GM19397 (cell line): ENCODE results near the gene KIR3DL1.
"Not testable (repeated sequence)": the region's sequence is repeated elsewhere in the genome, so short reads cannot be mapped to it uniquely, and the experiment has no call there.

Source experiments
- ATAC-seq: cut with Tn5 transposase; IDR thresholded peaks from one replicate; pipeline ENCODE4 v1.9.1; 2021; ENCODE audit warnings: mild to moderate bottlenecking, moderate library complexity; ENCODE audit not compliant: unreplicated experiment

Gene KIR3DL1

DNA sequence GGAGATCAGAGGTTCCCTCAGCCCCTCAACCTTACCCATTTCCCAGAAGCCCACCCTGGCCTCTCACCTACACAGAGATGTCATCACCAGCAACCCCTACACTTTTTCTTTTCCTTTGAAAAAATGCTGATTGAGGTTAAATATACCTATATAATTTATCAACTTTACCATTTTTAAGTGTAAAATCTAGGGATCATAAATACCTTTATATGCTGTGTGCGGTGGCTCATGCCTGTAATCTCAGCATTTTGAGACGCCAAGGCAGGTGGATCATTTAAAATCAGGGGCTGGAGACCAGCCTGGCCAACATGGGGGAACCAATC, 9.8 kb upstream of the KIR3DL1 start:
- no peak for ATAC-seq

DNA sequence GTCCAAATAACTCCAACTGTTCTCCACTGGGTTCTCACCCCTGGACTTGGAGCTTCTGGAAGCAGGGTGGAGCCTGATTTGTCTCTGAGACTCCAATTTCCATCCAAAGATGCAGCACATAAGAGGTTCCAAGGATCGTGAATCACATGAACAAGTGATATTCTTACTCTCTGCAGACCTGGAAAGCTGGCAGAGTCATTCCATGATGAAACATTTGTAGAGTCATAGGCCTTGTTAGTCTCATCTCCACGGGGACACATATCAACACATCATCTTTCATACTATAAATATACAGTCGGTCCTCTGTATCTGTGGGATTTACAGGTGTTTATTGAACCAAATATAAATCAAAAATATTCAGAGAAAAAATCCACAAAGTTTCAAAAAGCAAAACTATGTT, 1.7 kb upstream of the KIR3DL1 start:
- not testable (repeated sequence) for ATAC-seq

DNA sequence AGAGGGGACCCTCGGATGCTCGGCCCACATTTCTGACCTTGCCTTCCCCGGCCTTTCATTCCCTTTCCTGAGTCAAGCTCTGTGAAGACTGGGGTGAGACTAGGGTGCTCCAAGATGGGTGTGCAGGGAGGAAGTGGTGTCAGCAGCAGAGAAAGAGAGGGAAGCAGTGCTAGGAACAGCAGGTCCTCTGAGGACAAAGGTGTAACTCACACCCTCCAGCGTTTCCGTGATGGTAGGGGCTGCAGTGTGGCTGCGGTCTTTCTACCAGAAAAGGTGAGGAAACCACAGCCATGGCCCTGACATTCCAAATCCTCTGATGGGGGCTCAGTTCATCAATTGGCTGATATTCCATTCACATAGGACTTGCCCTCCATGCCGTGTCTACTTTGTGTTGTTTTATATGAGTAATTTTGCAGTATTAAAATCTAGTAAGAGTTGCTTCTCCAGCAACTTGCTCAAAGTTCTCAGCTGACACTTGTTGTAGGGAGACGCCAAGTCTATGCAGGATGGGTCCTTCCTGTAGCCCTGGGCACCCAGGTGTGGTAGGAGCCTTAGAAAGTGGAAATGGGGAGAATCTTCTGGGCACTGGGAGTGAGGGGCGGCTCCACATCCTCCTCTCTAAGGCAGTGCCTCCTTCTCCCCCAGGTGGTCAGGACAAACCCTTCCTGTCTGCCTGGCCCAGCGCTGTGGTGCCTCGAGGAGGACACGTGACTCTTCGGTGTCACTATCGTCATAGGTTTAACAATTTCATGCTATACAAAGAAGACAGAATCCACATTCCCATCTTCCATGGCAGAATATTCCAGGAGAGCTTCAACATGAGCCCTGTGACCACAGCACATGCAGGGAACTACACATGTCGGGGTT, 1.6 kb downstream of the KIR3DL1 start:
- ATAC-seq: no peak

DNA sequence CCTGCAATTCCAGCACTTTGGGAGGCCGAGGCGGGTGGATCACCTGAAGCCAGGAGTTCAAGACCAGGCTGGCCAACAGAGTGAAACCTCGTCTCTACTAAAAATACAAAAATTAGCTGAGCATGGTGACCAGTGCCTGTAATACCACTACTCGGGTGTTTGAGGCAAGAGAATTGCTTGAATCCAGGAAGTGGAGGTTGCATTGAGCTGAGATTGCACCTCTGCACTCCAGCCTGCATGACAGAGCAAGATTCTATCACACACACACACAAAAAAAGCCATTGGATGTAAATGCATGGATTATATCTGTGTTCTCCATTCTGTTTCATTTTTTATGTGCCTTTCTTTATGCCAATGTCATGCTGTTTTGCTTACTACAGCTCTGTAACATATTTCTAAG, 8.1 kb downstream of the KIR3DL1 start:
- not testable (repeated sequence) for ATAC-seq

DNA sequence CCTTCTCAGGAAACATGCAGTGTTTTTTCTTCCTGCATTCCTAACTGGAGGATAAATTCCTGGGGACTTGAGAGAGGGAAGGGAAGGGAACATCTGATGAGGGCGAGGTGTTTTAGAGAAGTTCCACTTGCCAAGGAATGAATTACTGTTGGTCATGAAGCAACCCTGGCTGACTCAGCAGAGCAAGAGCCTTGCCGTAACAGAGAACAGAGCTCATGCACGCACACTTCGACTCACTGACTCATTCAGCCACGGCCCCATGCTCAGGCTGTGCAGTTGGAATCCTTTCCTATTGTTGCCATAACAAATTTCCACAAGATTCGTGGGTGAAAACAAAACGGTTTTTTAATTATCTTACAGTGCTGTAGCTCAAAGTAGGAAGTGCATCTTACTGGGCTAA, 9.1 kb downstream of the KIR3DL1 start:
- not testable (repeated sequence) for ATAC-seq

DNA sequence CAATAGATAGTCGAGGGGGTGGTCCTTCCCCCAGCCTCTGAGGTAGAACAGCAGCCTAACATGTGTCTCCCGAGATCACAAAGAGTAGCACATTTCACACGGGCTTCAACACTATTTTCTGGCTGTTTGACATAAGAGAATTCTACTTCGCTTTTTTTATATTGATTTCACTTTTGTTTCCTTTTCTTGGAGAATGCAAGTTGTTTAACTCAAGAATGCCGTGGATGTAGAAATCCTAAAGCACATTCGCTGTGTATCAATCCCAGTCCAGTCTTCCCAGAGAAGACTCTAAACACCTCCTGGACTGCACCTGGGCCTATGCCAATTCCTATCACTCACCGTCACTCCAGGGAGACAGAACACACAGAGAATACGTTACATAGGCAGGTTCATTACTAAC, 11.8 kb downstream of the KIR3DL1 start:
- ATAC-seq: not testable (repeated sequence)

DNA sequence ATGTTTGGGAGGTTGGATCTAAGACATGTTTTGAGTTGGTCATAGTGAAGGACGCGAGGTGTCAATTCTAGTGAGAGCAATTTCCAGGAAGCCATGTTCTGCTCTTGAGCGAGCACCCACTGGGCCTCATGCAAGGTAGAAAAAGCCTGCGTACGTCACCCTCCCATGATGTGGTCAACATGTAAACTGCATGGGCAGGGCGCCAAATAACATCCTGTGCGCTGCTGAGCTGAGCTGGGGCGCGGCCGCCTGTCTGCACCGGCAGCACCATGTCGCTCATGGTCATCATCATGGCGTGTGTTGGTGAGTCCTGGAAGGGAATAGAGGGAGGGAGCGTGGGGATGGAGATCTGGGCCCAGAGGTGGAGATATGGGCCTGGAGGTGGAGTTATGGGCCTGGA, 16.2 kb downstream of the KIR3DL1 start, which contains the start of gene KIR2DS4:
TSS of gene KIR2DS4 (plus strand) at position 181 of the 400 bp plus-strand sequence.
- not testable (repeated sequence) for ATAC-seq

DNA sequence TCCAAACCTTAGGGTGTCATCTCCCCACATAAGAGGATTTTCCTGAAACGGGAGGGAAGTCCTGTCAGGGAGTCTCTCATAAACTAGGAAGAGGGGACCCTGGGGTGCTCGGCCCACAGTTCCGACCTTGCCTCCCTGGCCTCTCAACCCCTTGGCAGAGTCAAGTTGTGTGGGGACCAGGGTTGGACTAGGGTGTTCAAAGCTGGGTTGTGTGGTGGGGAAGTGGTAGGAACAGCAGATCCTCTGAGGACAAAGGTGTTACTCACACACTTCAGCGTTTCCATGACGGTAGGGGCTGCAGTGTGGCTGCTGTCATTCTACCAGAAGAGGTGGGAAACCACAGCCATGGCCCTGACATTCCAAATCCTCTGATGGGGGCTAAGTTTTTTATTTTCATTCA, 18.9 kb downstream of the KIR3DL1 start:
- ATAC-seq: not testable (repeated sequence)

DNA sequence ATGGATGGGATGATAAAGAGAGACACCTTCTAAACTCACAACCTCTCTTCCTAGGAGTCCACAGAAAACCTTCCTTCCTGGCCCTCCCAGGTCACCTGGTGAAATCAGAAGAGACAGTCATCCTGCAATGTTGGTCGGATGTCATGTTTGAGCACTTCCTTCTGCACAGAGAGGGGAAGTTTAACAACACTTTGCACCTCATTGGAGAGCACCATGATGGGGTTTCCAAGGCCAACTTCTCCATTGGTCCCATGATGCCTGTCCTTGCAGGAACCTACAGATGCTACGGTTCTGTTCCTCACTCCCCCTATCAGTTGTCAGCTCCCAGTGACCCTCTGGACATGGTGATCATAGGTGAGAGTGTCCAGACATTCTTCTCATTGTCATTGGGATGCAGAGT, 21.3 kb downstream of the KIR3DL1 start:
- ATAC-seq: not testable (repeated sequence)

DNA sequence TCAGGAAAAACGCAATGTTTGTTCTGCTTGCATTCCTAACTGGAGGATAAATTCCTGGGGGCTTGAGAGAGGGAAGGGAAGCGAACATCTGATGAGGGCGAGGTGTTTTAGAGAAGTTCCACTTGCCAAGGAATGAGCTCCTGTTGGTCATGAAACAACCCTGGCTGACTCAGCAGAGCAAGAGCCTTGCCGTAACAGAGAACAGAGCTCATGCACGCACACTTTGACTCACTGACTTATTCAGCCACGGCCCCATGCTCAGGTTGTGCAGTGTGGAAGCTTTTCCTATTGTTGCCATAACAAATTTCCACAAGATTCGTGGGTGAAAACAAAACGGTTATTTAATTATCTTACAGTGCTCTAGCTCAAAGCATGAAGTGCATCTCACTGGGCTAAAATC, 26.9 kb downstream of the KIR3DL1 start:
- not testable (repeated sequence) for ATAC-seq

DNA sequence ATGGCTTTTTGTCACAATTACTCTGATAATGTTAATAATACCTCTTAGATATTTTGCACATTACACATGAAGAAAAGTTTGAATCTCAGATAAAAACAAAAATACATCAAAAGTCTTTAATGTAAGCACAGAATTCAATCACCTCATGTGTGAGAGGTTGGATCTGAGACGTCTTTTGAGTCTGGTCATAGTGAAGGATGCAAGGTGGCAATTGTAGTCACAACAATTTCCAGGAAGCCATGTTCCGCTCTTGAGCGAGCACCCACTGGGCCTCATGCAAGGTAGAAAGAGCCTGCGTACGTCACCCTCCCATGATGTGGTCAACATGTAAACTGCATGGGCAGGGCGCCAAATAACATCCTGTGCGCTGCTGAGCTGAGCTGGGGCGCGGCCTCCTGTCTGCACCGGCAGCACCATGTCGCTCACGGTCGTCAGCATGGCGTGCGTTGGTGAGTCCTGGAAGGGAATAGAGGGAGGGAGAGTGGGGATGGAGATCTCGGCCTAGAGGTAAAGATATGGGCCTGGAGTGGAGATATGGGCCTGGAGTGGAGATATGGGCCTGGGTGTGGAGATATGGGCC, 33.9 kb downstream of the KIR3DL1 start, which contains the start of gene KIR3DL2:
TSS of gene KIR3DL2 (plus strand) at position 383 of the 580 bp plus-strand sequence. CDS start at position 416, 33 bp downstream.
- not testable (repeated sequence) for ATAC-seq

DNA sequence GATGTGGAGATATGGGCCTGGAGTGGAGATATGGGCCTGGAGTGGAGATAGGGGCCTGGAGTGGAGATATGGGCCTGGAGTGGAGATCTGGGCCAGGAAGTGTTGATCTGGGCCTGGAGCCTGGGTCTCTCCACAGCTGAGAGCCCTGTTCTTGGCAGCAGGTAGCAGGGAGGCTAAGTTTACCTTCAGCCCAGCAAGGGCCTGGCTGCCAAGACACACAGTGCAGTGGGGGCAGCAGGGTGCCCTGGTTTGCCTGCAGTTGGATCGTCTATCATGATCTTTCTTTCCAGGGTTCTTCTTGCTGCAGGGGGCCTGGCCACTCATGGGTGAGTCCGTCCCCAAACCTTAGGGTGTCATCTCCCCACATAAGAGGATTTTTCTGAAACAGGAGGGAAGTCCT, 34.7 kb downstream of the KIR3DL1 start:
- ATAC-seq: no peak

DNA sequence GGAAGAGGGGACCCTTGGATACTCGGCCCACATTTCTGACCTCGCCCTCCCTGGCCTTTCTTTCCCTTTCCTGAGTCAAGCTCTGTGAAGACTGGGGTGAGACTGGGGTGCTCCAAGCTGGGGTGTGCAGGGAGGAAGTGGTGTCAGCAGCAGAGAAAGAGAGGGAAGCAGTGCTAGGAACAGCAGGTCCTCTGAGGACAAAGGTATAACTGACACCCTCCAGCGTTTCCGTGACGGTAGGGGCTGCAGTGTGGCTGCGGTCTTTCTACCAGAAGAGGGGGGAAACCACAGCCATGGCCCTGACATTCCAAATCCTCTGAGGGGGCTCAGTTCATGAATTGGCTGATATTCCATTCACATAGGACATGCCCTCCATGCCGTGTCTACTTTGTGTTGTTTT, 35.1 kb downstream of the KIR3DL1 start:
- no peak for ATAC-seq

DNA sequence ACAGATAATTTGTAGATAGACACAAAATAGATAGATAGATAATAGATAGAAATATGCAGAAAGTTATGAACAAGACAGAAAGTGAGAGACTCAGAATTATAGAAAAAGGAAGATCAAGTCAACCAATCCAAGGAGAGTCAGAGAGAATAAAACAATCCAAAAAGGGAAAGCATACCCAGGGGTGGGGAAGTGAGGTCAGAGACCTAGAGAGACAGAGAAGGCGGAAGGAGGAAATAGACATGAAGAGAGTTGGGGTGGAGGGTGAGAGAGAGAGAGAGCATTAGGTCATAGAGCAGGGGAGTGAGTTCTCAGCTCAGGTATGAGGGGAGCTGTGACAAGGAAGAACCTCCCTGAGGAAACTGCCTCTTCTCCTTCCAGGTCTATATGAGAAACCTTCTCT, 39.0 kb downstream of the KIR3DL1 start:
- ATAC-seq: not testable (repeated sequence)

DNA sequence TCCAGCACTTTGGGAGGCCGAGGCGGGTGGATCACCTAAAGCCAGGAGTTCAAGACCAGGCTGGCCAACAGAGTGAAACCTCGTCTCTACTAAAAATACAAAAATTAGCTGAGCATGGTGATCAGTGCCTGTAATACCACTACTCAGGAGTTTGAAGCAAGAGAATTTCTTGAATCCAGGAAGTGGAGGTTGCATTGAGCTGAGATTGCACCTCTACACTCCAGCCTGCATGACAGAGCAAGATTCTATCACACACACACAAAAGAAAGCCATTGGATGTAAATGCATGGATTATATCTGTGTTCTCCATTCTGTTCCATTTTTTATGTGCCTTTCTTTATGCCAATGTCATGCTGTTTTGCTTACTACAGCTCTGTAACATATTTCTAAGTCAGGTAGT, 42.2 kb downstream of the KIR3DL1 start:
- ATAC-seq: not testable (repeated sequence)

DNA sequence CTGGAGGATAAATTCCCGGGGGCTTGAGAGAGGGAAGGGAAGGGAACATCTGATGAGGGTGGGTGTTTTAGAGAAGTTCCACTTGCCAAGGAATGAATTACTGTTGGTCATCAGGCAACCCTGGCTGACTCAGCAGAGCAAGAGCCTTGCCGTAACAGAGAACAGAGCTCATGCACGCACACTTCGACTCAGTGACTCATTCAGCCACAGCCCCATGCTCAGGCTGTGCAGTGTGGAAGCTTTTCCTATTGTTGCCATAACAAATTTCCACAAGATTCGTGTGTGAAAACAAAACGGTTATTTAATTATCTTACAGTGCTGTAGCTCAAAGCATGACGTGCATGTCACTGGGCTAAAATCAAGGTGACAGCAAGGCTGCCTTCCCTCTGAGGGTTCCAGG, 43.2 kb downstream of the KIR3DL1 start:
- not testable (repeated sequence) for ATAC-seq

DNA sequence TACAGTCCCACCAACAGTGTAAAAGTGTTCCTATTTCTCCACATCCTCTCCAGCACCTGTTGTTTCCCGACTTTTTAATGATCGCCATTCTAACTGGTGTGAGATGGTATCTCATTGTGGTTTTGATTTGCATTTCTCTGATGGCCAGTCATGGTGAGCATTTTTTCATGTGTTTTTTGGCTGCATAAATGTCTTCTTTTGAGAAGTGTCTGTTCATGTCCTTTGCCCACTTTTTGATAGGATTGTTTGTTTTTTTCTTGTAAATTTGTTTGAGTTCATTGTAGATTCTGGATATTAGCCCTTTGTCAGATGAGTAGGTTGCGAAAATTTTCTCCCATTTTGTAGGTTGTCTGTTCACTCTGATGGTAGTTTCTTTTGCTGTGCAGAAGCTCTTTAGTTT, 47.2 kb downstream of the KIR3DL1 start:
- ATAC-seq: not testable (repeated sequence)

DNA sequence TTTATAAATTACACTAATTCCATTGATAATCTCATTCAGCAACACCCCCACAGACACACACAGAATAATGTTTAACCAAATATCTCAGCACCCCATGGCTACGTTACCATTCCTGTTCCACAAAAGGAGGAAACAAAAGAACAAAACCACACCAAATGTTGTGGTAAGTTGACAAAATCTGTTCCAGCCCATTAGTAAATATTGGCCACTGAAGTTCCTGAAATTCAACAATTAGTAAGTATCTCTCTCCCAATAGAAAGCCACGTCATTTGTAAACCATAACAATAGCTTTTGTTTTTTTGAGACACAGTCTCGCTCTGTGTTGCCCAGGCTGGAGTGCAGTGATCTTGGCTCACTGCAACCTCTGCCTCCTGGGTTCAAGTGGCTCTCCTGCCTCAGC, 55.4 kb downstream of the KIR3DL1 start:
- ATAC-seq: no peak

DNA sequence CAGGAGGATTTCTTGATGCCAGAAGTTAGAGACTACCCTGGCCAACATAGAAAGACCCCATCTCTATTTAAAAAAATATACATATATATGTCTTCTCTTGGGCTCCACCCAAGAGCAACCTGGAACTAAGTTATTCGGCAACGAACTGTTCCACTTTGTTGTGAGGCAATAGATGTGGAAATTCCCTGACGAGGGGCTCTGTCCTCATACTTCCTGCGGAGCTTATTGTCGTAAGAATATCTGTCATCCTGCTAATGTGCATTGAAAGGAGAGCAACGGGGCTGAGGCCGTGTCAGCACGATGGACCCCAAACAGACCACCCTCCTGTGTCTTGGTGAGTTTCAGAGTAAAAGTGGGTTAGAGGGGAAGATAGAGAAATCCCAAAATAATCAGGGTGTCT, 57.7 kb downstream of the KIR3DL1 start, which contains the start of gene FCAR:
TSS of gene FCAR (plus strand) at position 246 of the 400 bp plus-strand sequence. CDS start at position 301, 55 bp downstream.
- ATAC-seq: no peak

DNA sequence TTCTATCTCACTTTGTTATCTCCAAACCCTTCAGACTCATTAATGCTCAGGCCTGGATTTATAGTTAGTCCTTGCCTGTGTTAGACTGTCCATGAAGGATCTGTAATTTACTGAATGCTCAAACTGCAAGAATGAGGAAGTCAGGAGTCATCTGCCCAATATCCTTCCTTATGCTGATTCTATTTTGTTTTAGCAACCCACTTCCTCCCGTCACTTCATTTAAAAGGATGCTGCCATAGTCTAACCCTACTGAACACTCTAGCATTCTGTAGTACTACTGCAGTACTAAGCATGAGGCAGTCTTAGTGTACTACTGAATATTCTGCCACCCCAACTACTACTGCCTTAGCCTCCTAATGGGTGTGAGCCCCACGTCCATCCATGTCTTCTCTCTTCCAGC, 59.2 kb downstream of the KIR3DL1 start:
- no peak for ATAC-seq

DNA sequence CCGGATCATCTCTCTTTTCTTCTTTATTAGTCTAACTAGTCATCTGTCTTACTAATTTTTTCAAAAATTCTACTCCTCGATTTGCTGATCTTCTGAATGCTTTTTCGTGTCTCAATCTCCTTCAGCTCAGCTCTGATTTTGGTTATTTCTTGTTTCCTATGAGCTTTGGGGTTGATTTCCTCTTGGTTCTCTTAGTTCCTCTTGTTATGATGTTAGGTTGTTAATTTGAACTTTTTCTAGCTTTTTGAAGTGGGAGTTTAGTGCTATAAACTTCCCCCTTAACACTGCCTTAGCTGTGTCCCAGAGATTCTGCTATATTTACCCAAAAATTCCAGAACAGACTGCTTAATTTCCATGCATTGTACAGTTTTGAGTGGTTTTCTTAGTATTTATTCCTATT, 61.2 kb downstream of the KIR3DL1 start:
- ATAC-seq: no peak
